Activated CD4-positive, alpha-beta T cell treated with anti-CD3 and anti-CD28 coated beads, Interleukin-2, amount 10 ng/mL, durations not matched to agents 24 days and 14 days (primary cell): ENCODE measurements around the gene PDE4DIP. TPM values are rescaled to one million over a fixed set of nuclear protein-coding genes. Genes with fewer than 3 reads are reported as not detected.
"Not testable (repeated sequence)": the region's sequence is repeated elsewhere in the genome, so short reads cannot be mapped to it uniquely, and the experiment has no call there.

ENCODE experiments used
- DNase-seq: peaks from one replicate; pipeline ENCODE4 v3.0.0; 2022
- H3K27ac Mint-ChIP-seq: one replicate; pipeline ENCODE4 v1.8.0; 2022; ENCODE audit warnings: mild to moderate bottlenecking, mixed read lengths
- H3K27me3 Mint-ChIP-seq: one replicate; pipeline ENCODE4 v1.8.0; 2022; ENCODE audit warnings: mixed read lengths
- H3K36me3 Mint-ChIP-seq: one replicate; pipeline ENCODE4 v1.8.0; 2022; ENCODE audit warnings: low read depth, mild to moderate bottlenecking, mixed read lengths
- H3K4me1 Mint-ChIP-seq: one replicate; pipeline ENCODE4 v1.8.0; 2021; ENCODE audit warnings: mixed read lengths
- H3K4me3 Mint-ChIP-seq: one replicate; pipeline ENCODE4 v1.8.0; 2022; ENCODE audit warnings: mild to moderate bottlenecking, moderate library complexity, mixed read lengths
- H3K9me3 Mint-ChIP-seq: one replicate; pipeline ENCODE4 v1.8.0; 2021; ENCODE audit warnings: mixed read lengths
- intact Hi-C: fragments of 100-400 bp; cut with micrococcal nuclease; formaldehyde crosslinking; loops from one replicate; pipeline ENCODE4 v1.15.1; 2023
- total RNA-seq: library from RNA; stranded (reverse); gene quantifications from 2 replicates; pipeline ENCODE4 v1.2.3, GENCODE V29; 2022

The PDE4DIP gene
- total RNA-seq, 1 donor from 2014 or later: 15.4 TPM

- intact Hi-C loops, H3K4me1 Mint-ChIP-seq, H3K27ac Mint-ChIP-seq, H3K27me3 Mint-ChIP-seq, H3K36me3 Mint-ChIP-seq, H3K4me3 Mint-ChIP-seq, DNase-seq, H3K9me3 Mint-ChIP-seq: not testable (repeated sequence)
Measured at GRCh38 chr1:149075505-149076127, 231.4 kb downstream of the PDE4DIP start.

Other genes starting within 250 kb of the PDE4DIP start
- gene NBPF14, start 248.4 kb upstream of the PDE4DIP start, total RNA-seq: 20.0 and 20.5 TPM in 2 replicates
- gene NUDT4B, start 95.7 kb upstream of the PDE4DIP start, total RNA-seq: 0.36 and 0.47 TPM in 2 replicates